ENCODE measurements around the gene PIAS2. TPM values are rescaled to one million over a fixed set of nuclear protein-coding genes. Genes with fewer than 3 reads are reported as not detected.
A peak's percentile ranks its signal among the peaks of the same experiment; 100 is the strongest.

Gene PIAS2
- total RNA-seq, 4 donors from 2014 or later: 38.7 to 81.6 (median 42.3) TPM

GRCh38 chr18:46915800-46916550, 1.3 kb downstream of the PIAS2 start:
- peaks cover 8 to 13% of the 10 kb centered on the region in 2 donors for H3K4me1 ChIP-seq
- intact Hi-C loops (cut with DNase I): no loop called here
- H3K9me3 ChIP-seq: no peaks in the 10 kb centered on the region
- no peak for DNase-seq
- H3K27me3 ChIP-seq: no peaks in the 10 kb centered on the region
- 22 to 26% methylated on average over 12 of the region's 12 CpGs for WGBS, 2 donors
- TF ChIP-seq, protein P1, sequence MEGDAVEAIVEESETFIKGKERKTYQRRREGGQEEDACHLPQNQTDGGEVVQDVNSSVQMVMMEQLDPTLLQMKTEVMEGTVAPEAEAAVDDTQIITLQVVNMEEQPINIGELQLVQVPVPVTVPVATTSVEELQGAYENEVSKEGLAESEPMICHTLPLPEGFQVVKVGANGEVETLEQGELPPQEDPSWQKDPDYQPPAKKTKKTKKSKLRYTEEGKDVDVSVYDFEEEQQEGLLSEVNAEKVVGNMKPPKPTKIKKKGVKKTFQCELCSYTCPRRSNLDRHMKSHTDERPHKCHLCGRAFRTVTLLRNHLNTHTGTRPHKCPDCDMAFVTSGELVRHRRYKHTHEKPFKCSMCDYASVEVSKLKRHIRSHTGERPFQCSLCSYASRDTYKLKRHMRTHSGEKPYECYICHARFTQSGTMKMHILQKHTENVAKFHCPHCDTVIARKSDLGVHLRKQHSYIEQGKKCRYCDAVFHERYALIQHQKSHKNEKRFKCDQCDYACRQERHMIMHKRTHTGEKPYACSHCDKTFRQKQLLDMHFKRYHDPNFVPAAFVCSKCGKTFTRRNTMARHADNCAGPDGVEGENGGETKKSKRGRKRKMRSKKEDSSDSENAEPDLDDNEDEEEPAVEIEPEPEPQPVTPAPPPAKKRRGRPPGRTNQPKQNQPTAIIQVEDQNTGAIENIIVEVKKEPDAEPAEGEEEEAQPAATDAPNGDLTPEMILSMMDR (IDR thresholded peaks at IDR 0.05): no peak
- no peak for TF ChIP-seq POLR2A (IDR thresholded peaks at IDR 0.05)
- peak overlapping the region in 2 of 3 donors; percentile 43 to 68 for H3K4me3 ChIP-seq (replicated peaks in 1 of 3)
- no peaks in the 10 kb centered on the region for H3K36me3 ChIP-seq
- H3K27ac ChIP-seq: no peak overlapping the region

- Histone ChIP-seq H3K27ac (no peak overlapping the region), H3K27me3 (no peaks in the 10 kb centered on the region), H3K9me3 (no peaks in the 10 kb centered on the region), H3K36me3 (no peaks in the 10 kb centered on the region), H3K4me3 (replicated peaks in 1 of 3) (no peak overlapping the region), H3K4me1 (peaks cover 0 to 9% of the 10 kb centered on the region in 2 donors)
- intact Hi-C loops (cut with DNase I): no loop called here
- 90 to 95% methylated on average over 3 of the region's 3 CpGs for WGBS, 2 donors
- no peak for DNase-seq
- TF ChIP-seq POLR2A (IDR thresholded peaks at IDR 0.05): no peak
- TF ChIP-seq, protein P1 (IDR thresholded peaks at IDR 0.05): no peak
Observed at GRCh38 chr18:46910856-46911255, 6.5 kb downstream of the PIAS2 start.

- TF ChIP-seq POLR2A (IDR thresholded peaks at IDR 0.05): no peak
- TF ChIP-seq, protein P1 (IDR thresholded peaks at IDR 0.05): no peak
- no peaks in the 10 kb centered on the region for H3K27me3 ChIP-seq
- H3K36me3 ChIP-seq: no peaks in the 10 kb centered on the region
- WGBS, 2 donors: 88 to 92% methylated on average over 3 of the region's 3 CpGs
- H3K4me1 ChIP-seq: no peaks in the 10 kb centered on the region
- no peak overlapping the region for H3K4me3 ChIP-seq (replicated peaks in 1 of 3)
- intact Hi-C loops (cut with DNase I): no loop called here
- H3K27ac ChIP-seq: no peak overlapping the region
- H3K9me3 ChIP-seq: no peaks in the 10 kb centered on the region
- no peak for DNase-seq
Observed at GRCh38 chr18:46909497-46909896, 7.8 kb downstream of the PIAS2 start.

DNA sequence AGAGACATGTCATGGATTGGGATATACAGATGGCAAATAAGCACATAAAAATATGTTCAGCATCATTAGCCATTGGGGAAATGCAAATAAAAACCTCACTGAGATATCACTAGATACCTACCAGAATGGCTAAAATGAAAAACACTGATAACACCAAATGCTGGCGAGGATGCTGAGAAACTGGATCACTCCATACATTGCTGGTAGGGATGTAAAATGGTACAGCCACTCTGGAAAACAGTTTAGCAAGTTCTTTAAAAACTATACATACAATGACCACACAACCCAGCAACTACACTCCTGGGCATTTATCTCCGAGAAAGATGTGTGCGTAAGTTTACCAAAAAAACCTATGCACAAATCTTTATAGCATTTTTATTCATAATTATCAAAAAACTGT, 13.9 kb downstream of the PIAS2 start:
- no peak for DNase-seq
- no peak for TF ChIP-seq POLR2A (IDR thresholded peaks at IDR 0.05)
- TF ChIP-seq, protein P1 (IDR thresholded peaks at IDR 0.05): no peak

GRCh38 chr18:46899274-46899948, 17.9 kb downstream of the PIAS2 start:
- H3K4me3 ChIP-seq (replicated peaks in 1 of 3): no peak overlapping the region
- H3K9me3 ChIP-seq: no peaks in the 10 kb centered on the region
- TF ChIP-seq, protein P1 (IDR thresholded peaks at IDR 0.05): no peak
- TF ChIP-seq POLR2A (IDR thresholded peaks at IDR 0.05): no peak
- no peaks in the 10 kb centered on the region for H3K27me3 ChIP-seq
- peaks cover 0 to 3% of the 10 kb centered on the region in 2 donors for H3K4me1 ChIP-seq
- intact Hi-C loops (cut with DNase I): no loop called here
- DNase-seq: peak in 1 of 2 donors; percentile 32
- H3K36me3 ChIP-seq: no peaks in the 10 kb centered on the region
- 64 to 71% methylated on average over 2 of the region's 2 CpGs for WGBS, 2 donors
- H3K27ac ChIP-seq: no peak overlapping the region

More for the DNA sequence above, 13.9 kb downstream of the PIAS2 start:
- peaks cover 0 to 3% of the 10 kb centered on the region in 2 donors for H3K4me1 ChIP-seq
- no peaks in the 10 kb centered on the region for H3K36me3 ChIP-seq
- no peaks in the 10 kb centered on the region for H3K27me3 ChIP-seq
- no peak overlapping the region for H3K4me3 ChIP-seq (replicated peaks in 1 of 3)
- WGBS, 2 donors: 96 to 99% methylated on average over 3 of the region's 3 CpGs
- H3K27ac ChIP-seq: no peak overlapping the region
- intact Hi-C loops (cut with DNase I): no loop called here
- H3K9me3 ChIP-seq: no peaks in the 10 kb centered on the region
